Testis (tissue), 2 donors: ENCODE data around the gene B4GALNT2.

Experiments used
- POLR2A ChIP-seq: fragments of 450-650 bp; IDR thresholded peaks from one replicate; pipeline ENCODE4 v1.6.1; 2017; ENCODE audit warnings: antibody characterized with exemption, mild to moderate bottlenecking, moderate library complexity
- TF ChIP-seq, protein P1 (sequence below), 3 experiments: fragments of 450-650 bp in 2 of 3; fragments of 200-600 bp in 1 of 3; sonication (generic) in 1 of 3; IDR thresholded peaks; one replicate each; pipeline ENCODE4 v1.5.1; 2016 to 2019; ENCODE audit warnings: antibody characterized with exemption in 3 of 3, mild to moderate bottlenecking in 2 of 3, moderate library complexity in 1 of 3

DNA sequence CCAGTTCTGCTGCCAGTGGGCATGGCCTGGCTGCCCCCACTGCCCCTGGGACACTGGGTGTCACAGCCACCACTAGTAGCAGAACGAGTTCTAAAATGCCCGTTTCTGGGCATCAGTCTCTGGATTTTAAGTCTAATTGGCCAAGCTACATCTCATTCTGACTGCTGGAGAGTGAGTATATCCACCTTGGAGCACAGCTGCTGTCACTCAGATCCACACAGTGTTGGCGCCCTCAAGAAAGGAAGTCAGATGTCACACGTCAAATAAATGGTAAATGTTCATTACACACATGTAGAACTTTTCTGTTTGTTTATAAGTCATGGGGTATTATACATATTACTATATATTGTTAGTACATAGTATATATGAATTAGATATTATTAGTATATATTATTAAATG is 58.4 kb downstream of the B4GALNT2 start:
- TF ChIP-seq, protein P1, sequence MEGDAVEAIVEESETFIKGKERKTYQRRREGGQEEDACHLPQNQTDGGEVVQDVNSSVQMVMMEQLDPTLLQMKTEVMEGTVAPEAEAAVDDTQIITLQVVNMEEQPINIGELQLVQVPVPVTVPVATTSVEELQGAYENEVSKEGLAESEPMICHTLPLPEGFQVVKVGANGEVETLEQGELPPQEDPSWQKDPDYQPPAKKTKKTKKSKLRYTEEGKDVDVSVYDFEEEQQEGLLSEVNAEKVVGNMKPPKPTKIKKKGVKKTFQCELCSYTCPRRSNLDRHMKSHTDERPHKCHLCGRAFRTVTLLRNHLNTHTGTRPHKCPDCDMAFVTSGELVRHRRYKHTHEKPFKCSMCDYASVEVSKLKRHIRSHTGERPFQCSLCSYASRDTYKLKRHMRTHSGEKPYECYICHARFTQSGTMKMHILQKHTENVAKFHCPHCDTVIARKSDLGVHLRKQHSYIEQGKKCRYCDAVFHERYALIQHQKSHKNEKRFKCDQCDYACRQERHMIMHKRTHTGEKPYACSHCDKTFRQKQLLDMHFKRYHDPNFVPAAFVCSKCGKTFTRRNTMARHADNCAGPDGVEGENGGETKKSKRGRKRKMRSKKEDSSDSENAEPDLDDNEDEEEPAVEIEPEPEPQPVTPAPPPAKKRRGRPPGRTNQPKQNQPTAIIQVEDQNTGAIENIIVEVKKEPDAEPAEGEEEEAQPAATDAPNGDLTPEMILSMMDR (IDR thresholded peaks at IDR 0.05) = no peak
- no peak for TF ChIP-seq POLR2A
